Myocyte (in vitro differentiated cells): ENCODE data around the gene SPC25. TPM values are rescaled to one million over a fixed set of nuclear protein-coding genes. Genes with fewer than 3 reads are reported as not detected.
A peak's percentile ranks its signal among the peaks of the same experiment; 100 is the strongest.
"Not testable (repeated sequence)": the region's sequence is repeated elsewhere in the genome, so short reads cannot be mapped to it uniquely, and the experiment has no call there.

Experiments
- DNase-seq: peaks from one replicate; pipeline ENCODE4 v3.0.0-alpha.2; 2012; ENCODE audit warnings: low read depth
- total RNA-seq: library from RNA; depleted of rRNA; stranded (reverse); fragments of >200 nt; gene quantifications from 2 replicates; pipeline ENCODE4 v1.2.3, GENCODE V29; 2014

SPC25 gene
- total RNA-seq, 1 donor from 2014 or later: 0.24 TPM

GRCh38 chr2:168903888-168904287, 13.7 kb upstream of the SPC25 start:
- DNase-seq: no peak

GRCh38 chr2:168901003-168901402, 10.8 kb upstream of the SPC25 start, which contains the start of gene G6PC2:
G6PC2 (plus strand) TSS chr2:168901291; CDS start chr2:168901332, 41 bp downstream.
- DNase-seq: no peak

GRCh38 chr2:168897449-168897848, 7.2 kb upstream of the SPC25 start:
- no peak for DNase-seq

GRCh38 chr2:168896783-168897182, 6.6 kb upstream of the SPC25 start:
- DNase-seq: no peak

- no peak for DNase-seq
Observed at GRCh38 chr2:168895771-168896170, 5.5 kb upstream of the SPC25 start.

GRCh38 chr2:168894720-168895119, 4.5 kb upstream of the SPC25 start:
- no peak for DNase-seq

GRCh38 chr2:168894101-168894500, 3.9 kb upstream of the SPC25 start:
- no peak for DNase-seq

GRCh38 chr2:168892327-168892726, 2.1 kb upstream of the SPC25 start:
- DNase-seq: no peak

- DNase-seq: no peak
Observed at GRCh38 chr2:168889635-168890005, 610 bp downstream of the SPC25 start.

GRCh38 chr2:168884975-168885374, 5.3 kb downstream of the SPC25 start:
- no peak for DNase-seq

- not testable (repeated sequence) for DNase-seq
Observed at GRCh38 chr2:168882163-168882562, 8.1 kb downstream of the SPC25 start.

GRCh38 chr2:168874368-168875054, 15.7 kb downstream of the SPC25 start:
- DNase-seq: no peak

GRCh38 chr2:168870824-168871223, 19.4 kb downstream of the SPC25 start:
- not testable (repeated sequence) for DNase-seq

- not testable (repeated sequence) for DNase-seq
Observed at GRCh38 chr2:168870369-168870768, 19.9 kb downstream of the SPC25 start.

- not testable (repeated sequence) for DNase-seq
Observed at GRCh38 chr2:168867164-168867563, 23.1 kb downstream of the SPC25 start.

GRCh38 chr2:168858146-168858545, 32.1 kb downstream of the SPC25 start:
- DNase-seq: no peak

- no peak for DNase-seq
Observed at GRCh38 chr2:168855601-168856000, 34.6 kb downstream of the SPC25 start.

GRCh38 chr2:168854651-168855050, 35.6 kb downstream of the SPC25 start:
- no peak for DNase-seq

- peak; percentile 40 for DNase-seq
Observed at GRCh38 chr2:168853471-168853870, 36.8 kb downstream of the SPC25 start.

- DNase-seq: no peak
Observed at GRCh38 chr2:168852481-168852880, 37.7 kb downstream of the SPC25 start.

GRCh38 chr2:168851674-168852320, 38.4 kb downstream of the SPC25 start:
- DNase-seq: peak; percentile 76

- DNase-seq: no peak
Observed at GRCh38 chr2:168850846-168851245, 39.4 kb downstream of the SPC25 start.

- DNase-seq: peak; percentile 45
Observed at GRCh38 chr2:168849610-168850009, 40.6 kb downstream of the SPC25 start.
